Activated CD4-positive, alpha-beta T cell treated with anti-CD3 and anti-CD28 coated beads, Interleukin-2, amount 50 U/mL, for 1 hour (primary cell): ENCODE measurements around the gene TRABD2A.
"Not testable (repeated sequence)": the region's sequence is repeated elsewhere in the genome, so short reads cannot be mapped to it uniquely, and the experiment has no call there.

ENCODE experiments used
- DNase-seq: peaks from one replicate; pipeline ENCODE4 v3.0.0-alpha.2; 2020

TRABD2A gene, protein sequence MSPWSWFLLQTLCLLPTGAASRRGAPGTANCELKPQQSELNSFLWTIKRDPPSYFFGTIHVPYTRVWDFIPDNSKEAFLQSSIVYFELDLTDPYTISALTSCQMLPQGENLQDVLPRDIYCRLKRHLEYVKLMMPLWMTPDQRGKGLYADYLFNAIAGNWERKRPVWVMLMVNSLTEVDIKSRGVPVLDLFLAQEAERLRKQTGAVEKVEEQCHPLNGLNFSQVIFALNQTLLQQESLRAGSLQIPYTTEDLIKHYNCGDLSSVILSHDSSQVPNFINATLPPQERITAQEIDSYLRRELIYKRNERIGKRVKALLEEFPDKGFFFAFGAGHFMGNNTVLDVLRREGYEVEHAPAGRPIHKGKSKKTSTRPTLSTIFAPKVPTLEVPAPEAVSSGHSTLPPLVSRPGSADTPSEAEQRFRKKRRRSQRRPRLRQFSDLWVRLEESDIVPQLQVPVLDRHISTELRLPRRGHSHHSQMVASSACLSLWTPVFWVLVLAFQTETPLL

DNA sequence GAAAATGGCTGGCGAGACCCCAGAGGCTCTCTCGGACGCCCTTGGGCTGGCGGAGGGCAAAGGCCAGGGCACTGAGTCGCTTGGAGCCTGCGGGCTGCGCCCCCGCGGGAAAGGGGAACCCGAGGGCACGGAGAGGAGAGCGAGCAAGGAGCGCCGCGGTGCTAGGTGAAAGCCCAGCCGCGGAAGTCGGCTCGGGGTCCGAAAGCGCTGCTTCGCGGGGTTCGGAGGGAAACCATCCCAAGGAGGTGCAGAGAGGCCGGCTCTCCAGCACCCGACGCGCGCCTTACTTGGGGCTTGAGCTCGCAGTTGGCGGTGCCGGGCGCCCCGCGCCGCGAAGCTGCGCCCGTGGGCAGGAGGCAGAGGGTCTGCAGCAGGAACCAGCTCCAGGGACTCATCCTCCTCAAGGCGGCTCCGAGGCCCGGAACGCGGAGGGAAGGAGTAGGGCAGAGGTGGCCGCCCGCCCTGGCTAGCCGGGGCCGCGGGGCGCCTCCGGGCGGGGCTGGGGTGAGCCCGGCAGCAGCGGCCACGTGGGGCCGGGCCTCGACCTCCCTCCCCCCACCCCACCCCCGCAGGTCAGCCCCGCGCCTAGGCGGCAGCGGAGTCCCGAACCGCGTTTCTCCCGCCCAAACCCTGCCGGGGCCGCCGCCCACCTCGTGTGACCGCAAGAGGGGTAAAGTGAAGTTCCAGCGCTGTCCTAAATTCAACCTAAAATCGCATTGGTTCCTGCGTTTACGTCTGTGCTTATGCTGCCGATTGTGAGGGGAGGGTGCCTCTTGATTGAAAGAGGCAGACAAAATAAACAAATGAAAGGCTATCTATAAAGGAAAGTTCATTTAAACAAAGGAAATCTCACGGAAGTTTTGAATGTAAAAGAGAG is at the start of gene TRABD2A:
TRABD2A (minus strand) TSS at position 440 of the 877 bp plus-strand sequence; CDS start at position 395, 45 bp downstream.
- peak; percentile 44 for DNase-seq

DNA sequence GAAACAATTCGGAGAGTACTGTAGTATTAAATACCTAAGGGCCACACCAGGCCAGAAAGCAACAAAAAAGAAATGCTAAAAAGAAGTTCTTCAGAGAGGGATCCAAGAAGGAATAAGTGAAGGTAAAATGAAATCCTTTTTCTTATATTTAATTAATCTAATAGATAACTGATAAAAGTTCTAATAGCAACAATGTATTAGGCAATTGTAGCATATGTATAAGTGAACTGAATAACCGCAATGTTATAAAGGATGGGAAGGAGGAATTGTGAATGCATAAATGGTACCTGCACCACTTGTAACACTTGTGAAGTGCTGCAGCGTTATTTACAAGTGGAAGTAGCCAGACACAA is 46.4 kb upstream of the TRABD2A start:
- no peak for DNase-seq

DNA sequence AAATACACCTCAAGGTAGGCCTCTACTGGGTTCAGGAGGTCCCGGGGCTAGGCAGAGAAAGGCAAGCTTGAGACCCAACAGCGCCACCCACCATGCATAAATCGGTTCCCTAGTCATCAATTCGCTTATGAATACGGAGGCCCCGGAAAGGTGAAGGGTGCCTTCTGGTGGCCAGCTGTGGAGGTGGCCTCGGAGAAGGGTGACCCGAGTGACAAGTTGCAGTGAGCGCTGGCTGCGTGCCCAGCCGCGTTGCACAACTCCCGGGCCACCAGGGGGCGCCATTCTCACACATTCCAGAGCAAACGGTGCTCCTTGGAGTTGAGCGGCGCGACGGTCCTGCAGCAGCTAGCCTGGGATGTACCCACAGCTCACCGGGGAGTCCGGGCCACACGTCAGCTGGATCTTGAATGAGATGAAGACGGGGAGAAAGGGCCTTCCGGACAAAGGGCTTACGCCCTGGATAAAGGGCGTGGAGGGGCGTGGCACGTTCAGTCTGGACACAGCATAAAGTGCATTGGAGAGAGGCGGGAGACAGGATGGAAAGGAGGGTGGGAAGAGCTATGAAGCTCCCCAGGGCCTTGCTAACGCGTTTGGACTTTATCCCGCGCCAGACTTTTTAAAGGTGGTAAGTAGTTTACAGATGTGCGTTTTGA is 45.0 kb upstream of the TRABD2A start:
- DNase-seq = peak; percentile 99

DNA sequence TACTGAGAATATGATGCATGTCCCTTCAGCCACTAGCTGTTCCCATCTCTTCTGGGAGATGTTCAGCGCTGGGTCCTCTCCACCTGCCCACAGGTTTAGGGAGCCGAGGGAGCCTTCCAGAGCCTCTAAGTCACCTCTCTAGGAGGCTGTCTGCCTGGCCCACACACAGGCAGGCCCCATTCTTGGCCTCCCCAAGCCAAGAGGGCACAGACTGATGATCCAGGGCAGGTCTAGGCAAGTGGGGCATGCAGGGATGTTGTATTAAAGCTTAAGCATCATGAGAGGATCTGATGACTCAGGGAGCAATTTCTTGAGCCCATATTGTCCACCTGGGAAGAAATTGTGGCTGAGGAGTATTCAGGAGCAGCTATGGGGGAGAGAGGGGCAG is 44.4 kb upstream of the TRABD2A start:
- DNase-seq = no peak

DNA sequence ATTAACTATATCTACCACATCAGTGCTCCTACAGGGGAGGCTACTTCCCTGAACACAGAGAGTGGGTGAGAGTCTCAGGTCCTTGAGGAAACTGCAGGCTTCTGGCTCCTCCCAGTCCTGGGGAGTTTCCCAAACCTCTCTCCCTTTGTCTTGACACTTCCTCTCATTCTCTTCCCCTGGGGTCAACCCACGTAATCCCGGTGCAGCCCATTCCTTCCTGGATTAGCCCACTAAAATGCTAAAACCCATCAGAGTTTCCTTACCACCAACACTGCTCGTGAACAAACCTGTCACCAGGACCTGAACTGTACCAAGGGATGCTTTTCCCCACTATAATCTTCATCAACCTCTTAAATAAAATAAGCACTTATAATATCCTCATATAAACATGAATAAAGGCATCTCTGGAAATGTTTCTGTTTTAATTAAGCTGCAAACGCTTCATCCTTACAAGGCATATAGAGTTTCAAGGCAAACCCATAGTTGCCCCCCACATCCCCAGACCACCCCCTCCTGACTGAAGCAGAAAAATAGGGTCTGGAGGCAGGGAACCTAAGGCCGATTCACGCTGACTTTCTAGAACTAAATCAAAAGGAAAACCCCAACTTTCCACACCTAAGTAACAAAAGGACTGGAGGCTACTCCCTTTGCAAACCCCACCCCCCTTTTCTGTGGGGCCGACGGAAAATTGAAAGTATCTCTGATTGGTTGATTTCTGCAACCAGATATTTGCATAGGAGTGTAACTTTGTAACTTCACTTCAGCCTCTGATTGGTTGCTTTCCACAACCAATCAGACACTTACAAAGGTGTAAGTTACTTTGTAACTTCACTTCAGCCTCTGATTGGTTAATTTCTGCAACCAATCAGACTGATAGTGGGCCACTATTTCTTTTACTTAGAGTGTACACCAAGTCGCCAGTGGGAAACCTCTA is 43.6 kb upstream of the TRABD2A start:
- peak; percentile 52 for DNase-seq

DNA sequence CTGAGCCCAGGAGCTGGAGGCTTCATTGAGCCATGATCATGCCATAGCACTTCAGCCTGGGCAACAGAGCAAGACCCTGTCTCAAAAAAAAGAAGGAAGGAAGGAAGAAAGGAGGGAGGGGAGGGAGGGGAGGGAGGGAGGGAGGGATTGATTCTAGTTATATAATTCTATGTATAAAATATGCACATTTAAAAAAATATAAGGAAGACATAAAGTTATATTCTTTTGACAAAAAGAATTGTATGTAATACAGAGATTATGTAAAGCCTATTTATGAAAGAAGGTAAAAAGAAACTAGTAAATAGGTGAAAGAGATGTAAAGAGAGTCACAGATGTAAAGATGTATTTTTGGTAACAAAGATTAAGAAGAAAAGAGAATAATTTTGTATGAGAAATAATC is 42.1 kb upstream of the TRABD2A start:
- no peak for DNase-seq

DNA sequence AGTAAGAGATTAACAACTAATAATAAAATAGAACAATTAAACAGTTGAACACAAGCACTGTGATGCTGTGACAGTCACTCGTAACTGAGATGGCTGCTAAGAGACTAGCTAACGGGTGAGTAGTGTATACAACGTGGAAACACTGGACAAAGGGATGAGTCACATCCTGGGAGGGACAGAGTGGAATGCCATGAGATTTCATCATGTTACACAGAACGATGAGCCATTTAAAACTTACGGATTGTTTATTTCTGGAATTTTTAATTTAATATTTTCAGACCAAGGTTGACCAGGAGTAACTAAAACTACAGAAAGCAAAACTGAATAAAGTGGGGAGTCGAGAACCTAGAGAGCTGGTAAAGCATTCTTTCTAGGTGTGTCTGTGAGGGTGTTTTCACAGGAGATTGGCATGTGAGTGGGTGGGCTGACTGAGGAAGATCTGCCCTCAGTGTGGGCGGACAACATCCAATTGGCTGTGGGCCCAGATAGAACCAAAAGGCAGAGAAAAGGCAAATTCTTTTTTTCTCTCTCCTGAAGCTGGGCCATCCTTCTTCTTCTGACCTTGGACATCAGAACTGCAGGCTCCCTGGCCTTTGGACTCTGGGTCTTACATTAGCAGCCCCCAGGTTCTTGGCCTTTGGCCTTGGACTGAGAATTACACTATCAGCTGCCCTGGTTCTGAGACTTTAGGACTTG is 39.1 kb upstream of the TRABD2A start:
- no peak for DNase-seq

DNA sequence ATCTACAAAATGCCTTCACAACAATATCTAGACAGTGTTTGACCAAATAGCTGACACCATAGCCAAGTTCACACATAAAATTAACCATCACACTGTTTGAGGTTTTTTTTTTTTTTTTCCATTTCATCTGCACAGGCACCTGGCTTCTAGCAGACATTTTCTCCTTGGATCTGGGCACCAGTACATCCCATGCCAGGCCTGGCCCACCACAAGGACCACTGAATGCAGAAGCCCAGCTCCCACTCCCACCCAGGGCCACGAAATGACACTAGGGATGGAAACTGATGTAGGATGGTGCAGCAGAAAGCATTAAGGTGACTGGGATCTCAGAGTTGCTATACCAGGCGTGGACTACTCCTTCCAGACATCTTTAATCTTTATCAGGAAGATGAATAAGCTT is 37.5 kb upstream of the TRABD2A start:
- no peak for DNase-seq

DNA sequence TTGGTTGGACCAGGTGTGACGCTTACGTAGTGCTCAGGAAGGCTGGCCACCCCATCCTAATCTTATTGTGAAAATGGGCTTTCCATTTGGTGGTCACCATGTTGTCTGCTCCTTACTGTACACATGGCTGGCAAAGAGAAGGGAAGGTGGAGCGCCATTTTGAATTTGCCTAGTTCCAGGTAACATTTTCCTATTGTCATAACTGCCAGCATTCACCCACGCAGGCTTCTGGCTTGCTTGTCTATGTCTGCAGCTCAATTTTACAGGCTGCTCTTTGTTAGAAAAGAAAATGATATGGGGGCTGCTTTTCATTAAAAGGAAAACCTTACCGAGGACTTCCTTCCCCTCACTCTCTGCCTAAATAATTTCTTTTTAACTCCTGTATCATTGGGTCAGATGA is 36.9 kb upstream of the TRABD2A start:
- DNase-seq = not testable (repeated sequence)

DNA sequence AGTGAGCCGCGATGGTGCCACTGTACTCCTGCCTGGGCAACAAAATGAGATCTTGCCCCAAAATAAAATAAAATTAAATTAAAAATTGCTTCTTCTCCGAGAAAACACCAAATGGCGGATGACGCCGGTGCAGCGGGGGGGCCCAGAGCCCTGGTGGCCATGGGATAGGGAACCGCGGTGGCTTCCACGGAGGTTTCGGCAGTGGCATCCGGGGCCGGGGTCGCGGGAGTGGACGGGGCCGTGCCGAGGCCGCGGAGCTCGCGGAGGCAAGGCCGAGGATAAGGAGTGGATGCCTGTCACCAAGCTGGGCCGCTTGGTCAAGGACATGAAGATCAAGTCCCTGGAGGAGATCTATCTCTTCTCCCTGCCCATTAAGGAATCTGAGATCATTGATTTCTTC is 34.8 kb upstream of the TRABD2A start:
- DNase-seq = not testable (repeated sequence)

DNA sequence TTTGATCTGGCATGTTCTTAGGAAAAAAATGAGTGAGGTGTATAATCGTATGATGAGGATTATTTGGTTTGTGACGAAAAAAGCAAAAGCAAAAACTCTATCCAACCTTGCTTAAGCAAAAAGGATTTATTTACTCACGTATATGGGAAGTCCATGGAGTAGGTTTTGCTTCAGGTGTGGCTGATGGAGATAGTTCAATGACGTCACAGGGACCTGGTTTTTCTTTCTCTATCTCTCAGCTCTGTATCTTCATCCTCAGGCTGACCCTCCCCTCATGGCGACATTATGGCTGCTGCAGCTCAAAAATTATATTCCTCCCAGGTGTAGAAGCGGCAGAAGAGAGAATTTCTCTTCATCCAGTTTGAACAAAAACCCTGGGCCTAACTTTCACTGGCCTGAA is 33.5 kb upstream of the TRABD2A start:
- DNase-seq = no peak

DNA sequence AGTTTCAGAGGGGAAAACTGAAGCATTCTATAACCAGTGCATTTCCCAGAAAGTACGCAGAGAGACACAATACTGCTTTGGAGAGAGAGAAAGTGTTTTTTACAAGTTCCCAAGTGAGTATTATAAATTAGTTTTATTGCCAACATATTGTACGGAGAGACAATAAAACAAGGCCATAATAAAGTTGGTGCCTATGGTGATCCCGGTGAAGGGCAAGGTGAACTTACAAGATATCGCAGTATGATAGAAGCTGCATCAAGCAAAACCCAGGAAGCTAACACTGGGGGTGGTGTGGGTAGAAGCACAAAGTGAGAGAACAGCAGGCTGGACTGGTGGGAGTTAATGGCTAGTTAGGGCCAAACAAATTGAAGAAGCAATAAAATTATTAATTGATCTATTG is 32.1 kb upstream of the TRABD2A start:
- DNase-seq = no peak

DNA sequence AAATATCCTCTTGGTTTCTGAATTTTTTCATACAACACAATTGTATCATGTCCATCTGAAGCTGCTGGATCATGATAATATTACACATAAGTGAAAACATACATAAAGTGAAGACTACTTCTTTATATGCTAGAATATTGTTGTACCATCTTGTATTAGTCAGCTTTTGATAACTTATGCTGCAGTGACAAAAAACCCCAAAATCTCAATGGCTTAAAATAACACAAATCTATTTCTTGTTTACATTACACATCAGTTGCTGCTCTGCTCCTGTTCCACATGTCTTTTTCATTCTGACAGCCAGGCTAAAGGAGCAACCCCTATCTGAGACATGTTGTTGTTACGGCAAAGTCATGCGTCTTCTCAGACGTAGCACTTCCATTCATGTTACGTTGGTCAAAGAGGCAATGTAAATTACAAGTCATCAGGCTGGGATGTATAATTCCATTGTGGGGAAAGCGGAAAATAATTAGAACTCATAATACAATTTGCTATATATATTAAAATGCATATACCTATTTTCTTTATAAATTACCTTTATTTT is 30.3 kb upstream of the TRABD2A start:
- no peak for DNase-seq

DNA sequence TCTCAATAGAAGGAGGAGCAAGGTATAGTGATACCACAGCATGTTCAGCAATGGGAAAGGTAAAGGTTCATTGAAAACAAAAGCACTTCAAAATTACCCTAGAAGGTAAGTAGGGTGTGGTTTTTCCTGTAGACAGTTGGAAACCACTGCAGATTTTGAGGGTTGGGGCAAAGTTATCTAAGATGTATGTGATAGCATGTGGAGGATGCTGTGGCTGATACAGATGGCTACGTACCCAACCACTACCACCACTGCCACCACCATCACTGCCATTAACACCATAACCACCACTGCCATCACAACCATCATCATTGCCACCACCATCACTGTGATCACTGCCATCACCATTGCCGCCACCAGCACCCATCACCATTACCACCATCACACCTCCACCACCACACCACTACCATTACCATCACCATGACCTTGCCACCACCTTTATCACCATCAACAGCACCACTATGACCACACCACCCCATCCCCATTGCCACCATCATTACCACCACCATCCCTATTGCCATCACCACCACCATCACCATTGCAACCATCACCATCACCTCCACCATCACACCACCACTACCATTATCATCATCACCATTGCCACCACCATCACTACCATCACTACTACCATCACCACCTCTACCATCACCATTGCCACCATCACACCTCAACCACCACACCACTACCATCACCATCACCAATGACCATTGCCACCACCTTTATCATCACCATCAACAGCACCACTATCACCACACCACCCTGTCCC is 28.2 kb upstream of the TRABD2A start:
- DNase-seq = no peak

DNA sequence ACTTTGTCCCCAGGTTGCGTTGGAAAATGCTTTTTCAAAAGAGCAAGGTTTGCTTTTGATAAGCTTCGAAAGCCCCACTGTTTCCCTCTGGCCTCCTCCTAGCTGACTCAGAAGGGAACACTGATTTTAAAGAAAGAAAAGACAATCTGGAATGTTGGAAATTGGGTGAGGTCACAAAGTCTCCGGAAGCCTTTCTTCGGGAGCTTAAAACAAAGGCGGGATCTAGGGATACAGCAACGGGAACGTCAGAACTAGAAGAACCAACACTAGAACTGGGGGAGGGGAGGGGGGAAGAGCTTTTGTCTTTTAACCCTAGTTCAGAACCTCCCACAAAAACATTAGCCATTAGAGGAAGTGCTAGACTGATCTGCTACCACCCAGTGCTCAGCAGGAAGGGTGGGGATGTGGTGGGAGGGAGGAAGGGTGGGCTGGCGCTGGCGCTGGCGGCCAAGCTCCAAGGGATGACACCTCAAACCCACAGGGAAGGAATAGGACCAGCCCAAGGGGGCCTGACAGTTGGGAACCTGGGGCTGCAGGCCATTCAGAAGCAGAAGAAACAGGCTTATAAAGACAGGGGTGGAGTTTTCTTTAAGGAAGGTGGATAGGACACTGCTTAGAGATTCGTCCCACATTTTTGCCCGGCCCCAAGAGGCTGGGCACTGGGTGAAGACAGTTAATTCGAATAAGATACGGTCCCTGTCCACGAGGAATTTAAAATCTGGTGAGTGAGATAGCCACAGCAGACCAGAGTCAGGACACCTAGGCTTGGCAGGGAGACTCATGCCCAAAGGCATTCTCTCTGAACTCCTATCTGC is 26.2 kb upstream of the TRABD2A start:
- peak; percentile 35 for DNase-seq

DNA sequence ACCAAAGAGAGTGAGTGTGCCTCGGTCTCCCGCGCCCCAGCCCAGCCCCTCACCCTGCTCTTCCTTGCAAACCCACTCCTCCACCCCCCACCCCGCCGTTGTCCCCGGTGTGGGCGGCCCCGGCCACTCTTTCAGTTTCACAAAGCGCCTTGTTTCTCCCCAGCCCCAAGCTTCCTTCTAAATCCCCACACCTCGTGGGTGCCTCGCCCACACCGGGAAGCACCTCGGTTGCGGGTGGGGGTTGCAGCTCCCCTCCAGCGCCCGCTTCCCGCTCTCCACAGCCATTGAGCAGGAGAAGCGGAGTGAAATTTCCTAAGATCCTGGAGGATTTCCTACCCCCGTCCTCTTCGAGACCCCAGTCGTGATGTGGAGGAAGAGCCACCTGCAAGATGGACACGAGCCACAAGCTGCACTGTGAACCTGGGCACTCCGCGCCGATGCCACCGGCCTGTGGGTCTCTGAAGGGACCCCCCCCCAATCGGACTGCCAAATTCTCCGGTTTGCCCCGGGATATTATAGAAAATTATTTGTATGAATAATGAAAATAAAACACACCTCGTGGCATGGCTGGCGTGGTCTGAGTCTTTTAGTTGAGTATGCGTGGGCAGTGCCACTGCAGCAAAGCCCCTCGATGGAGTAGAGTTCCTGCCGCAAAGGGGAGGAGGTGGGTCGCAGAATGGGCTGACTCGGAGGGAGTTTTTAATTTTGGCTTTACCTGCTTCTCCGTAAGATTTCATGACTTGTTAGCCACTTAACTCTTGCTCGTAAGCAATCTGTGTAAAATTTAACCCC is 25.4 kb upstream of the TRABD2A start:
- peak; percentile 41 for DNase-seq

DNA sequence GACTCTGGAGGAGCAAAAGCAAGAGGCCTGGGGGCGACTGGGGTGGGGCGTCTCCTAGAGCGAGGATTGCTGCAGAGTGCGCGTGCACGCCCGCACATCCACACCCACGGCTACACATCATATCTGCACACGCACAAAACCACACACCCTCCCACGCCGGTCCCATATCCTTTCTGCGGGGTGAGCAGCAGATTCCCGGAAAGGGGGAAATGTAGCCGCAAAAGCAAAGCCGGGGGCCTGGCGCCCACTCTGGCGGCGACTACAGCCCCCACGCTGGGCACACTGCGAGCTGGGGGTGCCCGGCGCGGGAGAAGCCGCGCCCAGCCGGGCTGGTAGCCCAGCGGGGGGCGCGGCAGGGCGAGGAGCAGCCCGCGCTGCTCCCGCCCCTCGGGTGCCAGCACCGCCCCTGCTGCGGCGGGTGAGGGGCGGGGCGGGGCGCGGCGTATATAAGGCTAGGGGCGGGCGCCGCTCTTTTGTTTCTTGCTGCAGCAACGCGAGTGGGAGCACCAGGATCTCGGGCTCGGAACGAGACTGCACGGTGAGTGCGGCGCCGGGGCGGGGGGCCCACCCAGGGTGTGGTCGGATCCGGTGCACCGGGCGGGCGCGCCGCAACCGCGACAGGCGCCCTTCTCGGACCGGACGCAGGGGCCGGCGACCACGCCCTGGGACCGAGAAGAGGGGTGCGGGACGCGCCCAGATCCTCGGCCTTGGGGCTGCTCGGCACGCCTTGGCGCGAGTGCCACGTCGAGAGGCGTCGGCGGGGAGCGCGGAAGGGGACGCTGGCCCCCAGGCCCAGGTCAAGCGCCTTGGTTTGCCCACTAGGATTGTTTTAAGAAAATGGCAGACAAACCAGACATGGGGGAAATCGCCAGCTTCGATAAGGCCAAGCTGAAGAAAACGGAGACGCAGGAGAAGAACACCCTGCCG is 24.6 kb upstream of the TRABD2A start, which contains the start of gene TMSB10:
TMSB10 (plus strand) TSS at position 476 of the 927 bp plus-strand sequence.
- peak; percentile 91 for DNase-seq
